ENCODE results near the gene INSYN2A.

DNA sequence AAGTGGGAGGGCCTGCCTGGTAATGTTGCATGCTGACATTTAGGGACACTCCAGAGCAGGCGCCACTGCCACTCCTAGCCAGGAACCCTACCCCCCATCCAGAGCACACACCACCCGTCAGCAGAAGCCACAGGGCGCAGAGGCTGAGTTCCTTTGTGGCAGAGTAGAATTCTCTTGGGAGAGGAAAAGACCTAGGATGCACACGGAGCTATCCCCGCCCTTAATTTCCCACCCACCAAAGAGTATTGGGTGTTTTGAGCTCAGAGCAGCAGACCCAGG lies 702 bp upstream of the INSYN2A start:
- no peak for TF ChIP-seq CREB1 (CRISPR knock-in tag; IDR thresholded peaks at IDR 0.05)
- TF ChIP-seq FOXJ3 (CRISPR knock-in tag; IDR thresholded peaks at IDR 0.05; ENCODE audit: borderline replicate concordance), result no peak
- no peak for TF ChIP-seq CTCF (IDR thresholded peaks at IDR 0.05)
- no peak for TF ChIP-seq SP1 (CRISPR knock-in tag; conservative IDR thresholded peaks at IDR 0.05)
